CD14-positive monocyte (primary cell): ENCODE measurements around the gene SLC35B1. TPM values are rescaled to one million over a fixed set of nuclear protein-coding genes. Genes with fewer than 3 reads are reported as not detected.

Experiments
- DNase-seq, 3 donors: peaks; one replicate each; pipeline ENCODE4 v3.0.0-alpha.2; 2011 to 2022
- H2AFZ ChIP-seq: 2 replicates; pipeline ENCODE4 v1.6.0; 2012; ENCODE audit warnings: mild to moderate bottlenecking, low read depth, low read length, inconsistent platforms; ENCODE audit not compliant: insufficient read depth, poor library complexity, severe bottlenecking
- H3K27ac ChIP-seq, 2 donors: 1 replicate in 1 of 2; 2 replicates in 1 of 2; pipeline ENCODE4 v1.5.1; 2012 to 2013; ENCODE audit warnings: low read length in 2 of 2, control low read depth in 1 of 2, inconsistent platforms in 1 of 2, low read depth in 1 of 2, mild to moderate bottlenecking in 1 of 2
- H3K27me3 ChIP-seq, 2 donors: one replicate each; pipeline versions ENCODE4 v1.6.0 to v1.6.1; 2011 to 2013; ENCODE audit warnings: low read length in 2 of 2; ENCODE audit not compliant: control insufficient read depth in 2 of 2, insufficient read depth in 2 of 2
- H3K36me3 ChIP-seq, 2 donors: replicated peaks in 1 of 2; 1 replicate in 1 of 2; 2 replicates in 1 of 2; pipeline versions ENCODE4 v1.5.1 to v1.6.1; 2012 to 2013; ENCODE audit warnings: low read length in 2 of 2, control low read depth in 1 of 2, inconsistent platforms in 1 of 2, mild to moderate bottlenecking in 1 of 2; ENCODE audit not compliant: insufficient read depth in 2 of 2, control insufficient read depth in 1 of 2
- H3K4me1 ChIP-seq, 2 donors: 1 replicate in 1 of 2; 2 replicates in 1 of 2; pipeline versions ENCODE4 v1.5.1 to v1.6.1; 2012 to 2013; ENCODE audit warnings: low read length in 2 of 2, control low read depth in 1 of 2, inconsistent platforms in 1 of 2, mild to moderate bottlenecking in 1 of 2, moderate library complexity in 1 of 2; ENCODE audit not compliant: insufficient read depth in 2 of 2, control insufficient read depth in 1 of 2
- H3K4me2 ChIP-seq: replicated peaks from 2 replicates; pipeline ENCODE3; 2012; ENCODE audit warnings: low read length, moderate library complexity, mild to moderate bottlenecking; ENCODE audit not compliant: poor library complexity, severe bottlenecking; ENCODE audit errors: extremely low read depth
- H3K4me3 ChIP-seq, 3 experiments: fragments of 200-600 bp in 1 of 3; sonication (generic) in 1 of 3; replicated peaks in 1 of 3; 1 replicate in 2 of 3; 2 replicates in 1 of 3; pipeline ENCODE4 v1.5.1; 2011 to 2013; ENCODE audit warnings: low read length in 3 of 3, mild to moderate bottlenecking in 3 of 3, control low read depth in 2 of 3, low read depth in 2 of 3, inconsistent platforms in 1 of 3, moderate library complexity in 1 of 3
- H3K79me2 ChIP-seq: 2 replicates; pipeline ENCODE4 v1.6.0; 2012; ENCODE audit warnings: mild to moderate bottlenecking, control low read depth, inconsistent platforms, low read length, moderate library complexity; ENCODE audit not compliant: insufficient read depth
- H3K9ac ChIP-seq: 2 replicates; pipeline ENCODE4 v1.6.0; 2017; ENCODE audit warnings: low read length, mild to moderate bottlenecking; ENCODE audit not compliant: insufficient read depth, poor library complexity, severe bottlenecking
- H3K9me3 ChIP-seq, 2 donors: replicated peaks in 1 of 2; 1 replicate in 1 of 2; 2 replicates in 1 of 2; pipeline versions ENCODE4 v1.5.1 to v1.6.1; 2012 to 2013; ENCODE audit warnings: low read length in 2 of 2, control low read depth in 1 of 2; ENCODE audit not compliant: control insufficient read depth in 1 of 2, insufficient read depth in 1 of 2
- H4K20me1 ChIP-seq: 2 replicates; pipeline ENCODE4 v1.6.0; 2012; ENCODE audit warnings: mild to moderate bottlenecking, low read length, control low read depth, moderate library complexity; ENCODE audit not compliant: insufficient read depth
- H3K27ac Mint-ChIP-seq, 7 donors: one replicate each; pipeline ENCODE4 v1.8.0; 2020; ENCODE audit warnings: mild to moderate bottlenecking in 7 of 7, mixed read lengths in 7 of 7, moderate library complexity in 6 of 7, inconsistent platforms in 2 of 7
- H3K27me3 Mint-ChIP-seq, 3 donors: one replicate each; pipeline ENCODE4 v1.8.0; 2021 to 2022; ENCODE audit warnings: low read depth in 3 of 3, mild to moderate bottlenecking in 3 of 3, mixed read lengths in 3 of 3, moderate library complexity in 3 of 3, inconsistent platforms in 1 of 3
- H3K36me3 Mint-ChIP-seq, 2 donors: one replicate each; pipeline ENCODE4 v1.8.0; 2020; ENCODE audit warnings: mixed read lengths in 2 of 2, inconsistent platforms in 1 of 2, mild to moderate bottlenecking in 1 of 2
- H3K4me1 Mint-ChIP-seq: one replicate; pipeline ENCODE4 v1.8.0; 2020; ENCODE audit warnings: mild to moderate bottlenecking, mixed read lengths
- H3K4me3 Mint-ChIP-seq, 2 donors: one replicate each; pipeline ENCODE4 v1.8.0; 2020; ENCODE audit warnings: mild to moderate bottlenecking in 2 of 2, mixed read lengths in 2 of 2, moderate library complexity in 1 of 2
- H3K9me3 Mint-ChIP-seq, 7 donors: one replicate each; pipeline ENCODE4 v1.8.0; 2020 to 2022; ENCODE audit warnings: mixed read lengths in 7 of 7, mild to moderate bottlenecking in 6 of 7, moderate library complexity in 6 of 7, inconsistent platforms in 2 of 7
- CTCF ChIP-seq: fragments of 200-600 bp; IDR thresholded peaks from one replicate; pipeline ENCODE4 v1.8.0; 2022; ENCODE audit warnings: antibody characterized with exemption, mild to moderate bottlenecking
- WGBS: methylation state at CpG from one replicate; pipeline ENCODE4 v1.1.5; 2013; ENCODE audit warnings: missing lambda C conversion rate; ENCODE audit not compliant: insufficient coverage; 5-methylcytosine and 5-hydroxymethylcytosine counted together
- intact Hi-C, 2 donors: fragments of 100-400 bp; cut with micrococcal nuclease; formaldehyde crosslinking; loops; one replicate each; pipeline versions ENCODE4 v1.15.0 to v1.15.1; 2023
- polyA plus RNA-seq, 3 donors: library from polyadenylated mRNA; depleted of rRNA in 1 of 3; unstranded in 2 of 3; stranded (reverse) in 1 of 3; fragments of 300-500 nt in 2 of 3; fragments of >200 nt in 1 of 3; fragmentation: Illumina TruSeq in 2 of 3; gene quantifications; 1 replicate in 2 of 3; 2 replicates in 1 of 3; pipeline ENCODE4 v1.2.3, GENCODE V29; 2012 to 2021

Gene SLC35B1
- polyA plus RNA-seq, 3 donors: 56.0 to 61.0 (median 58.8) TPM

GRCh38 chr17:49695698-49696232 is 12.0 kb downstream of the SLC35B1 start:
- H3K9me3 Mint-ChIP-seq: no peaks in the 10 kb centered on the region
- H4K20me1 ChIP-seq: no peaks in the 10 kb centered on the region
- peak overlapping the region; percentile 51 for H2AFZ ChIP-seq
- no peak overlapping the region for H3K27ac ChIP-seq
- peaks cover 15 to 18% of the 10 kb centered on the region in 2 donors for H3K4me1 ChIP-seq
- no peak overlapping the region for H3K9ac ChIP-seq
- intact Hi-C loops: loop anchor here (1.0 to 10.0 kb wide), 3 partner anchors 81 to 127 kb away; no protein-coding TSS in a partner anchor
- no peak for DNase-seq
- no peak overlapping the region for H3K4me2 ChIP-seq
- peaks cover 16 to 17% of the 10 kb centered on the region in 2 donors for H3K36me3 Mint-ChIP-seq
- no peak overlapping the region for H3K4me3 Mint-ChIP-seq
- H3K36me3 ChIP-seq: peaks cover 8 to 17% of the 10 kb centered on the region in 2 donors
- H3K27me3 ChIP-seq: no peaks in the 10 kb centered on the region
- peak overlapping the region in 2 of 7 donors; percentile 25 to 28 for H3K27ac Mint-ChIP-seq
- H3K79me2 ChIP-seq: no peaks in the 10 kb centered on the region
- H3K27me3 Mint-ChIP-seq: peaks cover 1 to 7% (median 5%) of the 10 kb centered on the region in 3 donors
- H3K9me3 ChIP-seq: no peaks in the 10 kb centered on the region
- TF ChIP-seq CTCF: peak; percentile 43
- H3K4me3 ChIP-seq: no peak overlapping the region
- peaks cover 23% of the 10 kb centered on the region for H3K4me1 Mint-ChIP-seq
- WGBS: 0% methylated on average over 1 of the region's 5 CpGs

- Histone ChIP-seq H2AFZ (no peak overlapping the region), H3K9me3 (no peaks in the 10 kb centered on the region), H3K4me1 (peaks cover 19 to 20% of the 10 kb centered on the region in 2 donors), H4K20me1 (no peaks in the 10 kb centered on the region), H3K4me2 (no peak overlapping the region), H3K36me3 (peaks cover 1 to 10% of the 10 kb centered on the region in 2 donors), H3K9ac (no peak overlapping the region), H3K27ac (no peak overlapping the region), H3K4me3 (no peak overlapping the region), H3K27me3 (no peaks in the 10 kb centered on the region), H3K79me2 (no peaks in the 10 kb centered on the region)
- Mint-ChIP-seq H3K27ac (peak overlapping the region in 2 of 7 donors; percentile 28 to 68), H3K36me3 (peaks cover 9 to 10% of the 10 kb centered on the region in 2 donors), H3K27me3 (peaks cover 1 to 7% (median 5%) of the 10 kb centered on the region in 3 donors), H3K4me1 (peaks cover 23% of the 10 kb centered on the region), H3K9me3 (no peaks in the 10 kb centered on the region), H3K4me3 (peak overlapping the region in 1 of 2 donors; percentile 54)
- 40% methylated on average over 14 of the region's 16 CpGs for WGBS
- intact Hi-C loops: loop anchor here (1.0 to 10.0 kb wide), 3 partner anchors 80 to 127 kb away; no protein-coding TSS in a partner anchor
- TF ChIP-seq CTCF: peak; percentile 98
- peak; percentile 42 to 68 (median 55) for DNase-seq
Observed at GRCh38 chr17:49694847-49695697, 12.7 kb downstream of the SLC35B1 start.
